Measurements from ENCODE around the gene DSTYK. TPM values are rescaled to one million over a fixed set of nuclear protein-coding genes. Genes with fewer than 3 reads are reported as not detected.

Gene DSTYK
- total RNA-seq, 2 experiments from 2014 or later = 10.0 to 10.7 TPM

DNA sequence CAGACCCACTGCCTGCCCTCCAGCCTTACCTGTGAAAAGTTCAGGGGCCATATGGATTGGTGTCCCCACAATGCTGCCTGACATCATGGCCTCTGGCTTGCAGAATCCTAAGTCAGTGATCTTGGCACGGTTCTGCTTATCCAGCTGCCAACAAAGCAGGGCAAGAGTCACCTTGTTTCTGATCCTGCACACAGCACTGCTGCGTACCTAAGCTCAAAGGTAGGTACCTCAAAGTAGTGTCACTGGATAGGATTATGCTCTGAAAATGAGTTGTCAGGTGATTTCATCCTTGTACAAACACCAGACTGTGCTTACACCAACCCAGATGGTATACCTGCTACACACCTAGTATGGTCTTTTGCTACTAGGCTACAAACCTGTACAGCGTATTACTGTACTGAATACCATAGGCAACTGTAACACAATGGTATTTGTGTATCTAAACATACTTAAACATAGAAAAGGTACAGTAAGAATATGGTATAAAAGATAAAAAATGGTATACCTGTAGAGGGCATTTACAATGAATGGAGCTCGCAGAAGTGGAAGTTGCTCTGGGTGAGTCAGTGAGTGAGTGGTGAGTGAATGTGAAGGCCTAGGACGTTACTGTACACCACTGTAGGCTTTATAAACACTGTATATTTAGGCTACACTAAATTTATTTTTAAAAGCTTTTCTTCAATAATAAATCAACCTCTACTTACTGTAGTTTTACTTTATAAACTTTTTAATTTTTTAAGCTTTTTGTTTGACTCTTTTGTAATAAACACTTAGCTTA is 60.7 kb downstream of the DSTYK start:
- POLR2A ChIA-PET = interaction anchor here (0.6 to 1.2 kb wide), 3 partner anchors 14 to 69 kb away, joined by 3 read pairs; no protein-coding TSS in a partner anchor
- H3K4me1 Mint-ChIP-seq (ENCODE audit: low read depth) = no peaks in the 10 kb centered on the region
- ATAC-seq (no peak), DNase-seq (no peak)
- peaks cover 3% of the 10 kb centered on the region for H3K9me3 Mint-ChIP-seq
- intact Hi-C loops (cut with micrococcal nuclease) = no loop called here
- no peaks in the 10 kb centered on the region for H3K27me3 Mint-ChIP-seq
- CTCF ChIA-PET = interaction anchor here (0.8 to 1.9 kb wide), 5 partner anchors 8 to 203 kb away, joined by 3 to 19 read pairs (median 4); no protein-coding TSS in a partner anchor
- TF ChIP-seq, protein P1, sequence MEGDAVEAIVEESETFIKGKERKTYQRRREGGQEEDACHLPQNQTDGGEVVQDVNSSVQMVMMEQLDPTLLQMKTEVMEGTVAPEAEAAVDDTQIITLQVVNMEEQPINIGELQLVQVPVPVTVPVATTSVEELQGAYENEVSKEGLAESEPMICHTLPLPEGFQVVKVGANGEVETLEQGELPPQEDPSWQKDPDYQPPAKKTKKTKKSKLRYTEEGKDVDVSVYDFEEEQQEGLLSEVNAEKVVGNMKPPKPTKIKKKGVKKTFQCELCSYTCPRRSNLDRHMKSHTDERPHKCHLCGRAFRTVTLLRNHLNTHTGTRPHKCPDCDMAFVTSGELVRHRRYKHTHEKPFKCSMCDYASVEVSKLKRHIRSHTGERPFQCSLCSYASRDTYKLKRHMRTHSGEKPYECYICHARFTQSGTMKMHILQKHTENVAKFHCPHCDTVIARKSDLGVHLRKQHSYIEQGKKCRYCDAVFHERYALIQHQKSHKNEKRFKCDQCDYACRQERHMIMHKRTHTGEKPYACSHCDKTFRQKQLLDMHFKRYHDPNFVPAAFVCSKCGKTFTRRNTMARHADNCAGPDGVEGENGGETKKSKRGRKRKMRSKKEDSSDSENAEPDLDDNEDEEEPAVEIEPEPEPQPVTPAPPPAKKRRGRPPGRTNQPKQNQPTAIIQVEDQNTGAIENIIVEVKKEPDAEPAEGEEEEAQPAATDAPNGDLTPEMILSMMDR (IDR thresholded peaks at IDR 0.05) = no peak
- H3K36me3 Mint-ChIP-seq (ENCODE audit: low read depth) = peaks cover 30% of the 10 kb centered on the region
- no peak overlapping the region for H3K4me3 Mint-ChIP-seq
- H3K27ac Mint-ChIP-seq = no peak overlapping the region

DNA sequence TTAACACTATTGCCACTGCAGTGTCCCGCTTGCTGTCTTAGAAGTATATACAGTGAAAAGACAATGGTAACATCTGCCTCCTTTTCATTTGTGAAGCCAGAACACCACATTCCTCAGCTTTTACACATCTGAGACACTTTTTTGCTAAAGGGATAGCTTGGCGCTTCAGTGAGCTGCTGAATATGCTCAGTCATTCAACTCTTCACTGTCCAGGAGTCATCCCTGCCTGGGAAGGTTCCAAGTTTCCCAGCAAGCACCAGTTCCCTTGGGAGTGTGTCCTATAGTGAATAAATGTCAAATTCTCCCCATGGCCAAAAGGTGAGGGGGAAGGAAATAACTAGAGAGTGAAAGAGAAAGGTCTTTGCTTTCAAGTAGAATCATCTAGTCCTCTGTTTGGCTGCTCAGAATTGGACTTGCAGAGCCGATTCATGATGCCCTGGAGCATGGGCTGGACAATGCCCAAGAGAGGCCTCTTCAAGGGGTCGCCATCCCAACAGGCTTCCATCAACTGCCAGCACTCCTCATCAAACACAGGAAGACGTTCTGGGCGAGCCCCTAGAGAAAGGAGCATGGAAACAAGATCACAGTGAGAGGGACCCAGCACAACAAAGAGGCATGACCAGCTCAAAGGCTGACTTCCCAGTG is 64.2 kb downstream of the DSTYK start:
- Mint-ChIP-seq H3K36me3 (ENCODE audit: low read depth) (peaks cover 12% of the 10 kb centered on the region), H3K4me1 (ENCODE audit: low read depth) (no peaks in the 10 kb centered on the region), H3K27me3 (no peaks in the 10 kb centered on the region), H3K4me3 (no peak overlapping the region), H3K9me3 (no peaks in the 10 kb centered on the region), H3K27ac (no peak overlapping the region)
- ChIA-PET CTCF (interaction anchor here (1.4 to 2.2 kb wide), 3 partner anchors 24 to 109 kb away, joined by 3 to 8 read pairs (median 6); partner anchors contain the start of gene TMCC2), POLR2A (interaction anchor here (0.7 to 2.3 kb wide), 3 partner anchors 10 to 555 kb away, joined by 3 to 6 read pairs (median 3); no protein-coding TSS in a partner anchor)
- intact Hi-C loops (cut with micrococcal nuclease) = no loop called here
- DNase-seq = no peak
- TF ChIP-seq, protein P1 (IDR thresholded peaks at IDR 0.05) = no peak
- ATAC-seq = no peak

DNA sequence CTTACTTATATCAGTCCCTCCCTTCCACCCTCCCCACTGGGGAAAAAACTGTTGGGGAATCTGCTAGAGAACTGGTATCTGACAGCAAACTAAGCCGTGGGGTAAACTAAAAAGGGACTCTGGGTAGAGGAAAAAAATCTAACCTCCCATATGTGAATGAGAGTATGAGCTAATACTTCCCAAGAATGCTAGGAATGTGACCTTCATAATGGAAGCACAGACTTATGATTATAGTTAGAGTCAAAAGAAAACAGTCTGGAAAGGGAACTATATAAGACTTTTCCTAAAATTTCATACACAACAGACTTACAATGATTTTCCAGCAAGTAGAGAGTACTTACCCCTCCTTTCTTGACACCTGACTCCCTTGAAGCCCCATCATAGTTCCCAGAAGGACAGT is 66.8 kb downstream of the DSTYK start:
- Mint-ChIP-seq H3K27ac (no peak overlapping the region), H3K4me1 (ENCODE audit: low read depth) (peaks cover 5% of the 10 kb centered on the region), H3K36me3 (ENCODE audit: low read depth) (peaks cover 9% of the 10 kb centered on the region), H3K27me3 (no peaks in the 10 kb centered on the region), H3K9me3 (no peaks in the 10 kb centered on the region), H3K4me3 (no peak overlapping the region)
- ChIA-PET POLR2A (interaction anchor here (1.9 kb wide), 1 partner anchor 83 kb away, joined by 3 read pairs; the partner anchor contains the start of gene TMCC2), CTCF (interaction anchor here (0.9 to 2.2 kb wide), 9 partner anchors 10 to 209 kb away, joined by 3 to 14 read pairs (median 4); no protein-coding TSS in a partner anchor)
- TF ChIP-seq, protein P1 (IDR thresholded peaks at IDR 0.05) = no peak
- DNase-seq = no peak
- intact Hi-C loops (cut with micrococcal nuclease) = no loop called here
- ATAC-seq = no peak

DNA sequence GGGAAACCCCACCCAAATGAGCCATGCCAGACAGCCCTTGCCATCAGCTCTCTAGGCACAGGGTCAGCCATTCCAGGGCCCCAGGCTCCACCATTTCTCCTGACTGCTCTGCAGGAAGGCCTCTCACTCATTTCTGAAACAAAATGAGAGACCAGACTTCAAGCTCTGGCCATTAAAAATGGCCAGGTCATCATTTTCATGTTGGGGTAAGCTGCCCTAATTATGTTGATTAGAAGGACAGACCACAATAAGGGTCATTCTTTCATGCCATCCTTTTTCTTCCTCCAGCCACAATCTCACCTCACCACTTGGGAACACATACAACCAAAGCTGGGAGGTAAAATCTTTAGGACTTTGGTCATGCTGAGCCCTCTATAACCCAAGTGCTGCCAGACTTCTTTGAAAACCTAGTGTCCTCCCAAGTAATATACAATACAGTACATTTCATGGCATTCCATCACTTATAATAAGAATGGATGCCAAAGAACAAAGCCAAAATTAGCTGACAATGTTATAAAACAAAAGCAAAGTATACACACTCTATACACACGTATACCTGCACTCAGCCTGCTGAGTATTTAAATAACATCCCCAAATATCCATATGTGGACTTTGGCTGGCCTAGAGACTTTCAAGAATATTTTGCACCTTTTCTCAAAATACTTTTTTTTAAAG is 67.3 kb downstream of the DSTYK start:
- ATAC-seq = no peak
- Mint-ChIP-seq H3K9me3 (no peaks in the 10 kb centered on the region), H3K4me3 (no peak overlapping the region), H3K36me3 (ENCODE audit: low read depth) (peaks cover 9% of the 10 kb centered on the region), H3K27ac (no peak overlapping the region), H3K27me3 (no peaks in the 10 kb centered on the region), H3K4me1 (ENCODE audit: low read depth) (peaks cover 5% of the 10 kb centered on the region)
- TF ChIP-seq, protein P1 (IDR thresholded peaks at IDR 0.05) = no peak
- DNase-seq = no peak
- intact Hi-C loops (cut with micrococcal nuclease) = no loop called here
- ChIA-PET CTCF (interaction anchor here (0.9 to 2.2 kb wide), 10 partner anchors 9 to 210 kb away, joined by 3 to 14 read pairs (median 4); no protein-coding TSS in a partner anchor), POLR2A (no interaction called here)

Measured in activated CD8-positive, alpha-beta T cell treated with anti-CD3 and anti-CD28 coated beads for 36 hours (primary cell).